Lower lobe of right lung (tissue), 2 donors: ENCODE data around the gene JADE2. TPM values are rescaled to one million over a fixed set of nuclear protein-coding genes. Genes with fewer than 3 reads are reported as not detected.
A peak's percentile ranks its signal among the peaks of the same experiment; 100 is the strongest.

ENCODE experiments used
- ATAC-seq, 2 donors: fragments of 200-7000 bp; cut with Tn5 transposase; one replicate each; pipeline ENCODE4 v1.9.1; 2020 to 2022; ENCODE audit warnings: mild to moderate bottlenecking in 2 of 2, moderate library complexity in 2 of 2
- DNase-seq: peaks from one replicate; pipeline ENCODE4 v3.0.0-alpha.2; 2020
- H3K27ac ChIP-seq: fragments of 200-600 bp; one replicate; pipeline ENCODE4 v1.8.0; 2022
- H3K27me3 ChIP-seq: fragments of 200-600 bp; one replicate; pipeline ENCODE4 v1.8.0; 2022; ENCODE audit warnings: low read depth
- H3K36me3 ChIP-seq: fragments of 200-600 bp; one replicate; pipeline ENCODE4 v1.8.0; 2022; ENCODE audit warnings: mild to moderate bottlenecking
- H3K4me1 ChIP-seq: fragments of 200-600 bp; one replicate; pipeline ENCODE4 v1.8.0; 2022
- H3K4me3 ChIP-seq: fragments of 200-600 bp; one replicate; pipeline ENCODE4 v1.8.0; 2022; ENCODE audit warnings: mild to moderate bottlenecking
- H3K9me3 ChIP-seq: fragments of 200-600 bp; one replicate; pipeline ENCODE4 v1.8.0; 2022
- CTCF ChIP-seq: fragments of 200-600 bp; IDR thresholded peaks from one replicate; pipeline ENCODE4 v1.8.0; 2022; ENCODE audit warnings: antibody characterized with exemption, mild to moderate bottlenecking
- intact Hi-C: fragments of 100-400 bp; cut with DNase I; formaldehyde crosslinking; loops from one replicate; pipeline ENCODE4 v1.11.0; 2022
- total RNA-seq: library from RNA; stranded (reverse); fragmentation: NEBNext Ultra II Directional; extraction: Animal tissue kit (Norgen Biotek cat#: 25700); gene quantifications from one replicate; pipeline ENCODE4 v1.2.1, GENCODE V29; 2021
- donor health status: DM: no; HTN: yes; CAD: no; lungs with severe emphysema.

JADE2 gene
- total RNA-seq, 1 donor from 2014 or later, result 79.4 TPM

GRCh38 chr5:134574521-134574920 lies 49.1 kb downstream of the JADE2 start:
- no peak for DNase-seq
- Histone ChIP-seq H3K27ac (no peak overlapping the region), H3K27me3 (no peaks in the 10 kb centered on the region), H3K9me3 (no peaks in the 10 kb centered on the region), H3K4me1 (peaks cover 30% of the 10 kb centered on the region), H3K4me3 (no peak overlapping the region), H3K36me3 (peaks cover 97% of the 10 kb centered on the region)
- TF ChIP-seq CTCF, result no peak
- no peak for ATAC-seq
- intact Hi-C loops, result no loop called here

- Histone ChIP-seq H3K27me3 (no peaks in the 10 kb centered on the region), H3K4me1 (peaks cover 30% of the 10 kb centered on the region), H3K9me3 (no peaks in the 10 kb centered on the region), H3K4me3 (no peak overlapping the region), H3K27ac (no peak overlapping the region), H3K36me3 (peaks cover 94% of the 10 kb centered on the region)
- no peak for TF ChIP-seq CTCF
- ATAC-seq (no peak), DNase-seq (no peak)
- intact Hi-C loops, result no loop called here
Measured at GRCh38 chr5:134575316-134575715, 49.8 kb downstream of the JADE2 start.

GRCh38 chr5:134576386-134577021 lies 51.0 kb downstream of the JADE2 start:
- H3K4me1 ChIP-seq, result peaks cover 29% of the 10 kb centered on the region
- no peaks in the 10 kb centered on the region for H3K9me3 ChIP-seq
- DNase-seq, result peak; percentile 58
- H3K27ac ChIP-seq, result no peak overlapping the region
- peaks cover 92% of the 10 kb centered on the region for H3K36me3 ChIP-seq
- TF ChIP-seq CTCF, result no peak
- intact Hi-C loops, result no loop called here
- no peaks in the 10 kb centered on the region for H3K27me3 ChIP-seq
- H3K4me3 ChIP-seq, result no peak overlapping the region
- ATAC-seq, result peak; percentile 14 to 46

GRCh38 chr5:134577022-134577795 lies 51.7 kb downstream of the JADE2 start:
- peaks cover 32% of the 10 kb centered on the region for H3K4me1 ChIP-seq
- no peaks in the 10 kb centered on the region for H3K9me3 ChIP-seq
- TF ChIP-seq CTCF, result no peak
- intact Hi-C loops, result no loop called here
- peaks cover 86% of the 10 kb centered on the region for H3K36me3 ChIP-seq
- DNase-seq (no peak), ATAC-seq (peak; percentile 29 to 32)
- H3K27me3 ChIP-seq, result no peaks in the 10 kb centered on the region
- H3K27ac ChIP-seq, result no peak overlapping the region
- H3K4me3 ChIP-seq, result no peak overlapping the region

GRCh38 chr5:134577796-134578577 lies 52.5 kb downstream of the JADE2 start:
- Histone ChIP-seq H3K9me3 (no peaks in the 10 kb centered on the region), H3K36me3 (peaks cover 78% of the 10 kb centered on the region), H3K27me3 (no peaks in the 10 kb centered on the region), H3K27ac (no peak overlapping the region), H3K4me1 (peaks cover 32% of the 10 kb centered on the region), H3K4me3 (no peak overlapping the region)
- intact Hi-C loops, result no loop called here
- TF ChIP-seq CTCF, result peak; percentile 84
- peak; percentile 72 to 79 for ATAC-seq
- DNase-seq, result peak; percentile 89
